GM19239 (cell line): ENCODE data around the gene OTOGL.

Experiments used
- DNase-seq: peaks from one replicate; pipeline ENCODE4 v3.0.0; 2011; ENCODE audit warnings: low spot score; ENCODE audit not compliant: insufficient read length
- FAIRE-seq: peaks from 2 replicates; lab custom pipeline; 2011; peaks lifted over from hg19 to GRCh38; lab: Jason Lieb, UNC

OTOGL gene

GRCh38 chr12:80175307-80175930, 76.1 kb downstream of the OTOGL start:
- no peak for FAIRE-seq
- no peak for DNase-seq

- FAIRE-seq (no peak), DNase-seq (no peak)
These were observed 77.4 kb downstream of the OTOGL start for GRCh38 chr12:80176706-80177105.

GRCh38 chr12:80178846-80179245, 79.5 kb downstream of the OTOGL start:
- DNase-seq: no peak
- peak; percentile 58 for FAIRE-seq

GRCh38 chr12:80183939-80184338, 84.6 kb downstream of the OTOGL start:
- FAIRE-seq (no peak), DNase-seq (no peak)

- FAIRE-seq: no peak
- DNase-seq: no peak
These were observed 85.6 kb downstream of the OTOGL start for GRCh38 chr12:80184926-80185325.

- DNase-seq (no peak), FAIRE-seq (peak; percentile 75)
These were observed 87.4 kb downstream of the OTOGL start for GRCh38 chr12:80186727-80187217.

GRCh38 chr12:80187660-80188090, 88.3 kb downstream of the OTOGL start:
- DNase-seq: no peak
- FAIRE-seq: no peak

GRCh38 chr12:80188576-80188975, 89.2 kb downstream of the OTOGL start:
- no peak for FAIRE-seq
- DNase-seq: no peak

GRCh38 chr12:80189241-80189640, 89.9 kb downstream of the OTOGL start:
- FAIRE-seq (no peak), DNase-seq (no peak)

- no peak for DNase-seq
- FAIRE-seq: no peak
These were observed 90.7 kb downstream of the OTOGL start for GRCh38 chr12:80190001-80190400.

- FAIRE-seq: no peak
- DNase-seq: no peak
These were observed 92.8 kb downstream of the OTOGL start for GRCh38 chr12:80192087-80192486.

GRCh38 chr12:80193865-80194264, 94.5 kb downstream of the OTOGL start:
- no peak for DNase-seq
- no peak for FAIRE-seq

GRCh38 chr12:80195074-80195726, 95.9 kb downstream of the OTOGL start:
- no peak for DNase-seq
- FAIRE-seq: no peak

GRCh38 chr12:80195737-80196136, 96.4 kb downstream of the OTOGL start:
- FAIRE-seq (no peak), DNase-seq (no peak)

- no peak for DNase-seq
- no peak for FAIRE-seq
These were observed 97.1 kb downstream of the OTOGL start for GRCh38 chr12:80196419-80196818.

- FAIRE-seq: no peak
These were observed 99.5 kb downstream of the OTOGL start for GRCh38 chr12:80198782-80199337.

GRCh38 chr12:80199931-80200330, 100.6 kb downstream of the OTOGL start:
- FAIRE-seq (no peak), DNase-seq (no peak)

More at GRCh38 chr12:80198782-80199337, 99.5 kb downstream of the OTOGL start:
- DNase-seq: no peak

- FAIRE-seq (no peak), DNase-seq (no peak)
These were observed 101.1 kb downstream of the OTOGL start for GRCh38 chr12:80200414-80200813.

- no peak for FAIRE-seq
- DNase-seq: no peak
These were observed 102.6 kb downstream of the OTOGL start for GRCh38 chr12:80201908-80202307.

GRCh38 chr12:80205960-80206359, 106.6 kb downstream of the OTOGL start:
- no peak for DNase-seq
- no peak for FAIRE-seq

- FAIRE-seq (peak; percentile 14), DNase-seq (no peak)
These were observed 108.7 kb downstream of the OTOGL start for GRCh38 chr12:80208071-80208470.
